Gastroesophageal sphincter (tissue), 3 donors: ENCODE results near the gene CPA4.

ENCODE experiments used
- POLR2A ChIP-seq, 2 donors: fragments of 450-650 bp; IDR thresholded peaks; one replicate each; pipeline ENCODE4 v1.6.1; 2017; ENCODE audit warnings: antibody characterized with exemption in 2 of 2, mild to moderate bottlenecking in 2 of 2, moderate library complexity in 1 of 2
- POLR2AphosphoS5 ChIP-seq: sonication (generic); formaldehyde crosslinking; IDR thresholded peaks from one replicate; pipeline ENCODE4 v1.6.1; 2017; ENCODE audit warnings: antibody characterized with exemption
- TF ChIP-seq, protein P1 (sequence below), 4 experiments: fragments of 200-600 bp in 2 of 4; fragments of 450-650 bp in 2 of 4; sonication (generic) in 1 of 4; IDR thresholded peaks; one replicate each; pipeline ENCODE4 v1.5.1; 2017 to 2019; ENCODE audit warnings: antibody characterized with exemption in 4 of 4, mild to moderate bottlenecking in 2 of 4, moderate library complexity in 2 of 4

DNA sequence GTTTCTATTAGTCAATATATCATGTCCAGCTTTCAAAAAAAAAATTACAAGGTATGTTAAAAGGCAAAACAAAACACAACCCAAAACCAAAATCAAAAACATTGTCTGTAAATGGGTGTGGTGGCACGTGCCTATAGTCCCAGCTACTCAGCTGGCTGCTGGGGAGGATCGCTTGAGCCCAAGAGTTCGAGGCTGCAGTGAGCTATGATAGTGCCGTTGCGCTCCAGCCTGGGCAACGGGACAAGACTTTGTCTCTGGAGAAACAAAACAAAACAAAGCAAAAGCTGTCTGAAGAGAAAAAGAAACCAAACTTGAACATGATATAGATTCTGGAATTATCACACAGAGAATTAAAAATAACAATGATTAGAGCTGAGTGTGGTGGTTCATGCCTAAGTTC lies 41.3 kb downstream of the CPA4 start:
- TF ChIP-seq POLR2A (IDR thresholded peaks at IDR 0.05) (no peak), POLR2AphosphoS5 (no peak)
- TF ChIP-seq, protein P1, sequence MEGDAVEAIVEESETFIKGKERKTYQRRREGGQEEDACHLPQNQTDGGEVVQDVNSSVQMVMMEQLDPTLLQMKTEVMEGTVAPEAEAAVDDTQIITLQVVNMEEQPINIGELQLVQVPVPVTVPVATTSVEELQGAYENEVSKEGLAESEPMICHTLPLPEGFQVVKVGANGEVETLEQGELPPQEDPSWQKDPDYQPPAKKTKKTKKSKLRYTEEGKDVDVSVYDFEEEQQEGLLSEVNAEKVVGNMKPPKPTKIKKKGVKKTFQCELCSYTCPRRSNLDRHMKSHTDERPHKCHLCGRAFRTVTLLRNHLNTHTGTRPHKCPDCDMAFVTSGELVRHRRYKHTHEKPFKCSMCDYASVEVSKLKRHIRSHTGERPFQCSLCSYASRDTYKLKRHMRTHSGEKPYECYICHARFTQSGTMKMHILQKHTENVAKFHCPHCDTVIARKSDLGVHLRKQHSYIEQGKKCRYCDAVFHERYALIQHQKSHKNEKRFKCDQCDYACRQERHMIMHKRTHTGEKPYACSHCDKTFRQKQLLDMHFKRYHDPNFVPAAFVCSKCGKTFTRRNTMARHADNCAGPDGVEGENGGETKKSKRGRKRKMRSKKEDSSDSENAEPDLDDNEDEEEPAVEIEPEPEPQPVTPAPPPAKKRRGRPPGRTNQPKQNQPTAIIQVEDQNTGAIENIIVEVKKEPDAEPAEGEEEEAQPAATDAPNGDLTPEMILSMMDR (IDR thresholded peaks at IDR 0.05), result no peak
